NCI-H2081 treated with DMSO at 0.1 percent for 48 hours (cell line): Measurements from ENCODE around the gene RAB9A.
"Not testable (repeated sequence)": the region's sequence is repeated elsewhere in the genome, so short reads cannot be mapped to it uniquely, and the experiment has no call there.

Experiments
- DNase-seq: peaks from one replicate; lab custom pipeline; 2025; lab: John Stamatoyannopoulos, UW

RAB9A gene

GRCh38 chrX:13702111-13702789 is 13.3 kb downstream of the RAB9A start:
- DNase-seq, result no peak

- no peak for DNase-seq
These were observed 14.2 kb downstream of the RAB9A start for GRCh38 chrX:13703135-13703534.

- no peak for DNase-seq
These were observed 14.7 kb downstream of the RAB9A start for GRCh38 chrX:13703589-13703988.

GRCh38 chrX:13711141-13711540 is 22.2 kb downstream of the RAB9A start:
- DNase-seq, result no peak

- no peak for DNase-seq
These were observed 27.5 kb downstream of the RAB9A start for GRCh38 chrX:13716455-13716854.

GRCh38 chrX:13716905-13717304 is 28.0 kb downstream of the RAB9A start:
- DNase-seq, result no peak

- no peak for DNase-seq
These were observed 29.0 kb downstream of the RAB9A start for GRCh38 chrX:13717700-13718472.

- DNase-seq, result no peak
These were observed 30.4 kb downstream of the RAB9A start for GRCh38 chrX:13719192-13719856.

- no peak for DNase-seq
These were observed 32.4 kb downstream of the RAB9A start for GRCh38 chrX:13721371-13721770.

- DNase-seq, result no peak
These were observed 33.0 kb downstream of the RAB9A start for GRCh38 chrX:13721819-13722519.

- DNase-seq, result not testable (repeated sequence)
These were observed 36.0 kb downstream of the RAB9A start for GRCh38 chrX:13724878-13725277.

- DNase-seq, result not testable (repeated sequence)
These were observed 37.7 kb downstream of the RAB9A start for GRCh38 chrX:13726583-13726982.

GRCh38 chrX:13730523-13730922 is 41.6 kb downstream of the RAB9A start:
- DNase-seq, result not testable (repeated sequence)

- DNase-seq, result no peak
These were observed 43.5 kb downstream of the RAB9A start for GRCh38 chrX:13732246-13733067.

- DNase-seq, result no peak
These were observed 44.6 kb downstream of the RAB9A start for GRCh38 chrX:13733506-13733905.

- DNase-seq, result peak; percentile 91
These were observed 45.6 kb downstream of the RAB9A start, which contains the start of the genes OFD1 and TRAPPC2 for GRCh38 chrX:13734278-13735172. OFD1 (plus strand) TSS chrX:13734748; CDS start chrX:13735072, 324 bp downstream. TRAPPC2 (minus strand) TSS chrX:13734620; CDS start chrX:13719963, 14,657 bp downstream.

- DNase-seq, result no peak
These were observed 52.8 kb downstream of the RAB9A start for GRCh38 chrX:13741695-13742094.

- no peak for DNase-seq
These were observed 53.7 kb downstream of the RAB9A start for GRCh38 chrX:13742397-13743176.

GRCh38 chrX:13747836-13748235 is 58.9 kb downstream of the RAB9A start:
- DNase-seq, result no peak
